22Rv1 (cell line): Measurements from ENCODE around the gene CLCN3.

Experiments used
- CTCF ChIP-seq: fragments of 450-650 bp; IDR thresholded peaks from 2 replicates; pipeline ENCODE4 v1.5.1; 2017; ENCODE audit warnings: mild to moderate bottlenecking
- ZFX ChIP-seq: fragments of 450-650 bp; IDR thresholded peaks from 2 replicates; pipeline ENCODE4 v1.6.1; 2017; ENCODE audit warnings: antibody characterized with exemption, borderline replicate concordance

- no peak for TF ChIP-seq CTCF
- TF ChIP-seq ZFX: no peak
Observed at GRCh38 chr4:169675825-169676224, 55.4 kb downstream of the CLCN3 start.
